GM12878 (cell line): Measurements from ENCODE around the gene CCL22.

Experiments
- FOXM1 ChIP-seq: IDR thresholded peaks from 2 replicates; pipeline ENCODE4 v1.6.1; 2012; ENCODE audit warnings: low read depth, mild to moderate bottlenecking, inconsistent platforms, low read length, moderate library complexity
- NBN ChIP-seq: fragments of 450-650 bp; IDR thresholded peaks from 2 replicates; pipeline ENCODE4 v1.6.1; 2016
- SREBF2 ChIP-seq: IDR thresholded peaks from 2 replicates; pipeline ENCODE4 v1.6.1; 2012; ENCODE audit warnings: mild to moderate bottlenecking, low read length
- TF ChIP-seq, protein P1 (sequence below): IDR thresholded peaks from 2 replicates; pipeline ENCODE4 v1.6.1; 2012; ENCODE audit warnings: low read depth, low read length, improper control_type of control experiment
- TF ChIP-seq, protein P2 (sequence below), 3 experiments: IDR thresholded peaks in 2 of 3; conservative IDR thresholded peaks in 1 of 3; 2 replicates each; pipeline ENCODE4 v1.5.1; 2011; ENCODE audit warnings: low read depth in 3 of 3, low read length in 3 of 3, mild to moderate bottlenecking in 3 of 3, control low read depth in 2 of 3, moderate library complexity in 2 of 3, inconsistent platforms in 1 of 3, mixed read lengths in 1 of 3; ENCODE audit not compliant: control insufficient read depth in 2 of 3, insufficient read depth in 1 of 3; ENCODE audit errors: extremely low read depth in 1 of 3

GRCh38 chr16:57341441-57342303 lies 16.9 kb upstream of the CCL22 start:
- no peak for TF ChIP-seq FOXM1
- no peak; the same call in 1 of the 2 replicates for TF ChIP-seq NBN
- TF ChIP-seq, protein P1, sequence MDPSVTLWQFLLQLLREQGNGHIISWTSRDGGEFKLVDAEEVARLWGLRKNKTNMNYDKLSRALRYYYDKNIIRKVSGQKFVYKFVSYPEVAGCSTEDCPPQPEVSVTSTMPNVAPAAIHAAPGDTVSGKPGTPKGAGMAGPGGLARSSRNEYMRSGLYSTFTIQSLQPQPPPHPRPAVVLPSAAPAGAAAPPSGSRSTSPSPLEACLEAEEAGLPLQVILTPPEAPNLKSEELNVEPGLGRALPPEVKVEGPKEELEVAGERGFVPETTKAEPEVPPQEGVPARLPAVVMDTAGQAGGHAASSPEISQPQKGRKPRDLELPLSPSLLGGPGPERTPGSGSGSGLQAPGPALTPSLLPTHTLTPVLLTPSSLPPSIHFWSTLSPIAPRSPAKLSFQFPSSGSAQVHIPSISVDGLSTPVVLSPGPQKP: no peak
- no peak for TF ChIP-seq SREBF2
- TF ChIP-seq, protein P2, sequence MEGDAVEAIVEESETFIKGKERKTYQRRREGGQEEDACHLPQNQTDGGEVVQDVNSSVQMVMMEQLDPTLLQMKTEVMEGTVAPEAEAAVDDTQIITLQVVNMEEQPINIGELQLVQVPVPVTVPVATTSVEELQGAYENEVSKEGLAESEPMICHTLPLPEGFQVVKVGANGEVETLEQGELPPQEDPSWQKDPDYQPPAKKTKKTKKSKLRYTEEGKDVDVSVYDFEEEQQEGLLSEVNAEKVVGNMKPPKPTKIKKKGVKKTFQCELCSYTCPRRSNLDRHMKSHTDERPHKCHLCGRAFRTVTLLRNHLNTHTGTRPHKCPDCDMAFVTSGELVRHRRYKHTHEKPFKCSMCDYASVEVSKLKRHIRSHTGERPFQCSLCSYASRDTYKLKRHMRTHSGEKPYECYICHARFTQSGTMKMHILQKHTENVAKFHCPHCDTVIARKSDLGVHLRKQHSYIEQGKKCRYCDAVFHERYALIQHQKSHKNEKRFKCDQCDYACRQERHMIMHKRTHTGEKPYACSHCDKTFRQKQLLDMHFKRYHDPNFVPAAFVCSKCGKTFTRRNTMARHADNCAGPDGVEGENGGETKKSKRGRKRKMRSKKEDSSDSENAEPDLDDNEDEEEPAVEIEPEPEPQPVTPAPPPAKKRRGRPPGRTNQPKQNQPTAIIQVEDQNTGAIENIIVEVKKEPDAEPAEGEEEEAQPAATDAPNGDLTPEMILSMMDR (IDR thresholded peaks at IDR 0.05 in 2 of 3, conservative IDR thresholded peaks at IDR 0.05 in 1 of 3; ENCODE audit: control insufficient read depth in 2 of 3, extremely low read depth in 1 of 3, insufficient read depth in 1 of 3, low read depth in 3 of 3, low read length in 3 of 3): no peak
